A172 (cell line): ENCODE results near the gene SPON2. TPM values are rescaled to one million over a fixed set of nuclear protein-coding genes. Genes with fewer than 3 reads are reported as not detected.
A peak's percentile ranks its signal among the peaks of the same experiment; 100 is the strongest.

ENCODE experiments used
- DNase-seq: peaks from one replicate; pipeline ENCODE4 v3.0.0-alpha.2; 2015; ENCODE audit warnings: low spot score
- total RNA-seq: library from RNA; depleted of rRNA; stranded (reverse); fragments of >200 nt; shearing (Covaris generic); gene quantifications from 2 replicates; pipeline ENCODE4 v1.2.3, GENCODE V29; 2014

The SPON2 gene
- total RNA-seq, 1 experiment from 2014 or later = 16.2 TPM

- DNase-seq = no peak
These were observed 36.8 kb upstream of the SPON2 start for GRCh38 chr4:1208970-1209704.

GRCh38 chr4:1208266-1208961, 36.0 kb upstream of the SPON2 start:
- DNase-seq = no peak

- DNase-seq = no peak
These were observed 35.4 kb upstream of the SPON2 start for GRCh38 chr4:1207603-1208265.

- DNase-seq = no peak
These were observed 34.7 kb upstream of the SPON2 start for GRCh38 chr4:1207157-1207470.

- no peak for DNase-seq
These were observed 34.1 kb upstream of the SPON2 start for GRCh38 chr4:1206299-1207156.

- no peak for DNase-seq
These were observed 33.4 kb upstream of the SPON2 start for GRCh38 chr4:1205586-1206298.

GRCh38 chr4:1204828-1205585, 32.6 kb upstream of the SPON2 start:
- DNase-seq = no peak

GRCh38 chr4:1204286-1204827, 32.0 kb upstream of the SPON2 start:
- no peak for DNase-seq

GRCh38 chr4:1203026-1203616, 30.7 kb upstream of the SPON2 start:
- no peak for DNase-seq

GRCh38 chr4:1202526-1203011, 30.2 kb upstream of the SPON2 start:
- DNase-seq = no peak

- no peak for DNase-seq
These were observed 29.6 kb upstream of the SPON2 start for GRCh38 chr4:1201851-1202525.

GRCh38 chr4:1200425-1201035, 28.1 kb upstream of the SPON2 start:
- peak; percentile 57 for DNase-seq

GRCh38 chr4:1199556-1200331, 27.4 kb upstream of the SPON2 start:
- no peak for DNase-seq

- DNase-seq = no peak
These were observed 25.9 kb upstream of the SPON2 start for GRCh38 chr4:1198098-1198844.

- DNase-seq = no peak
These were observed 24.2 kb upstream of the SPON2 start for GRCh38 chr4:1196421-1197183.

- DNase-seq = no peak
These were observed 23.6 kb upstream of the SPON2 start for GRCh38 chr4:1195891-1196401.
